Activated naive CD8-positive, alpha-beta T cell treated with anti-CD3 and anti-CD28 coated beads, Interleukin-2, amount 50 U/mL, for 16 hours (primary cell): ENCODE measurements around the gene SLC44A1.

Experiments
- DNase-seq: peaks from one replicate; pipeline ENCODE4 v3.0.0-alpha.2; 2020; ENCODE audit warnings: low read depth, low spot score

The SLC44A1 gene

DNA sequence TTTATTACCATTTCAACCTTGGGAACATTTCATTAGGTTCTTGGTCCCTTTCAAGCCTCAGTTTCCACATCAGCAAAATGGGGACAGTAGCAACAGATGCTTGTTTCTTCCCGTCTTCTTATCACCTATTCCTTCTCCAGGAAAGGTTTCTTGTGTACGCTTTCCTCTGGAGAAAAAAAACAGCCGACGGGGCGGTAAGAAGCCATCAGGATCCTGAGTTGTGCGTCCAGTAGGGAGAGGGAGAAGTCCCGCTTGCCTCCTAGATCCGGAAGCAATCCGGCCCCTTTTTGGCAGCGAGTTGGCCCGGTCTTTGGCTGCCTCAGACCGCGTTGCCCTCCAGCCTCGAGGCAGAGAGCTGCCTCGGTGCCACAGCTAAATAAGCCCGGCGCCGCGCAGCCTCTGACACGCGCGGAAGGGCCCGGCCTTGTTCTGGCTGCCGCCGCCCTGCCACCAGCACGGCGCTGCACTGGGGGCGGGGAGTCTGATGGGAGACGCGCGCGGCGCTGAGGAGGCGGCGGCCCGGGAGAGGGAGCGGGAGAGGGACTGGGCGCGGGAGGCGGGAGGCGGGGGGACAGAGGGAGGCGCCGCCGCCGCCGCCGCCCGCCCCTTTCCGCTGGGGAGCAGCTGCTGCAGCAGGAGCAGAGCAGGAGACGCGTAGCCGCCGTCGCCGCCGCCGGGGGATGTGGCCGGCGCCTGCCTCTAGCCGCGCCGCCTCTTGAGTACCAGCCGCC, at the start of gene SLC44A1:
Gene SLC44A1, plus strand, starts transcription at position 649 of the 731 bp plus-strand sequence. CDS start 218 bp downstream, outside the sequence.
- peak; percentile 84 for DNase-seq

DNA sequence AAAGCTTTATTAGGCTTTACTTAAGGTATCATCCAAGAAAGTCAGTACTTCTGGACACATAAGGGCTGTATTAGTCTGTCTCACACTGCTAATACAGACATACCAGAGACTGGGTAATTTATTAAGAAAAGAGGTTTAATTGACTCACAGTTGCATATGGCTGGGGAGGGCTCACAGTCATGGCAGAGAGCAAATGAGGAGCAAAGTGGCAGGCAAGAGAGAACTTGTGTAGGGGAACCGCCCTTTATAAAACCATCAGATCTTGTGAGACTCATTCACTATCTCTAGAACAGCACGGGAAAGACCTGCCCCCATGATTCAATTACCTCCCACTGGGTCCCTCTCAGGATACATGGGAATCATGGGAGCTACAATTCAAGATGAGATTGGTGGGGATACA, 49.2 kb upstream of the SLC44A1 start:
- DNase-seq = no peak

DNA sequence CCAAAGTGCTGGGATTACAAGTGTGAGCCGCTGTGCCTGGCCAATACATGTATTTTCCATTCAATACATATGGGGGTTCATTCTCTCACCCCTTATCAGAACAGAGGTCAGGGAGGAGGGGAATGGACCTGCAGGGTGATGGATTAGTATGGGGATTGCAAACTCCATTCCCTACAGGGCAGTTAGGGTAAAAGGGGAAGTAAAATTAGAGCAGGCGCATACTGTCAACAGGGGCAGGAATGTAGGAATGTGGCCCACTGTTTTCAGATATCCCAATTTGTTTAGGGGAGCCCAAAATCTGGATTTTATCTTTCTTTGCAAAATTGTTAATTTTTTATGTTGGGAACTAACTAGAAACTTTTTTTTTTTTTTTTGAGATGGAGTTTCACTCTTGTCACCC, 46.4 kb upstream of the SLC44A1 start:
- DNase-seq = no peak

- no peak for DNase-seq
These were observed 45.6 kb upstream of the SLC44A1 start for GRCh38 chr9:105198865-105199264.

- DNase-seq = no peak
These were observed 40.0 kb upstream of the SLC44A1 start for GRCh38 chr9:105204416-105204815.

- no peak for DNase-seq
These were observed 38.5 kb upstream of the SLC44A1 start for GRCh38 chr9:105205787-105206495.

DNA sequence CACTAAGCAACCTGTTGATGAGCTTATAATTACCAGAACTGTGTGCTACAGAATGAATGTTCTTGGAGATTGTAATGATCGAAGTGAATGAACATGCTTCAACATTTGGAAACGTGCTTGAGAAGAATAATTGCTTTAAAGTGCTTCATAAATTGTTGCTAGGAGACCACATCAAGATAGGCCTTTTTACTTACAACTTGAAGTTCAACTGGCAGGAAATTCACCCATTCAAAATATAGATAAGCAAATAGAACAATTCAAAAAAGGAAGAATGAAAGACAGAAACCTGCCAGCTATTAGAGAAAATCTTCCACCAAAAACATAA, 38.0 kb upstream of the SLC44A1 start:
- DNase-seq = no peak

DNA sequence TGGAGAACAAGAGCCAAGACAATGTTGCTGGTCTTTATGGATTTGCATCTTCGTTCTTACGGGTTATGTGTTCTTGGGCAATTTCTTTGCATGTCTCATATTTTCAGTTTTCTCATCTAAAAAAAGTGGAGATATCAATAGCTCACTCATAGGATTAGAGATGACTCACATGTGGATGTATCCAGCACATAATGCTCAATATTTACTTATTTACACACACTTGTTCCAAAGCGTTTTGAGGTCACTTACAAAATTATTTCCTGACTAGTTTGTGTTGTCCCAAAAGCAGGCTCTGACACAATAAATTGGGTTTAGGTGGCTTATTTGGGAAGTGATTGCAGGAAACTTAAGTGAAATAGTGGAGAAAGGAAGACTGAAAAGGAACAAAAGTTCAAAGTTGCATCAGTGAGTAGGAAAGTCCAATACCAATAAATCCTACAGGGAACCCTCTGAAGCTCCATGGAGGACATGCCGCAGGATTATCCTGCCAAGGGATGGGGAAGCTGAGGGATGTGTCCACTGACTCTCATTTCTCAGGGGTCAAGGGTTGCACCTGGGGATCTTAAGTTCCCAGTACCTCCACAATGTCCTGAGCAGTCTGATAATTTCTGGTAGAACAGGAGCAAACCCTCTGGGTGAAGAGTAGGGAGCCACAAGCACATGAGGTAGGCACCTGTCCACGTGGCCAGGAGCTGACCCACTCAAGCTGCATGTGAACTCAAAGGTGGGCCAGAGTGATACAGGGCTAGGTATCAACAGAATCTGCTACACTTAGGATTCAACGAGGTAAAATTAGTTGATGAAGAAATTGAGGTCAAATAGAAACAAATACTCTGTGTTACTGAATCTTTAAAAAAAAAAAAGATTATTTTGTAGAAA, 37.4 kb upstream of the SLC44A1 start:
- no peak for DNase-seq

- no peak for DNase-seq
These were observed 27.8 kb upstream of the SLC44A1 start for GRCh38 chr9:105216440-105217178.

GRCh38 chr9:105218673-105219072, 25.8 kb upstream of the SLC44A1 start:
- DNase-seq = no peak

DNA sequence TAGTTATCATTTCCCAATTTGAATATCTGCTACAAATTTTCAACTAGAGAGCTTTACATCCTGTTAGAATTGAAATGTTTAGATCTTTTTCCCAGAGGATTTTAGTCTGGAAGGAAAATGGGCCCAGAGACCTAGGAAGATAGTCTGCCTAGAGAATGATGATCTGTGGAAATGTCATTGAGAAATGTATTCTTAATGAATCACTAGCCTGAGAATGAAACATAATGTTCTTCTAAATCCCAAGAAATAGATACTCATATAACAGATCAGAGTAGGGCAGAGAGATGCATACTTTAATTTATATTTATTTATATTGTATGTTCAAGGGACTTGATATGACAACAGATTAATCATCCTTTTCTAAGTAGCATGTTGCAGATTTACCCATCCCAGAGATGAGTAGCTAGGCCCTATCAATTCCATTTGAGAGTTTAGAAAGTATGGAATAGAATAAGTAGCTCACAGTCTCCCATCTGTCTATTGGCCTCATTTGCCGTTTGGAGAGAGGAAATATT, 25.1 kb upstream of the SLC44A1 start:
- DNase-seq = no peak

DNA sequence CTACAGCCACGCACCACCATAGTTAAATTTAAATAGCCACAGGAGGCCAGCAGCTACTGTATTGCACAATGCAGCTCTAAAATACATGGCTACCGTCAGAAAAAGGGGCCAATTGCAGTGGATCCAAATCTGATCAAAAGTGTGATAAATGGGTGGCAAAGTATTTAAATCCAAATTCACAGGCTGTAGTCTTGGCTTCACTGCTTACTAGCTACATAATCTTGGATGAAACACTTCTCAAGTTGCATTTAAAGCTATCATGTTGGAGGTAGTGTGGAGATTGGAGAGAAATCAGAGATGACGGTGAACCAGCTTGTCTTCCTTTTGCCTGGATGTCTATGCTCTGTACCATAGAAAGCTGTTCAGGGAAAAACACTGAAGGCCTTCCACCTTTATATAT, 24.0 kb upstream of the SLC44A1 start:
- no peak for DNase-seq

- no peak for DNase-seq
These were observed 20.8 kb upstream of the SLC44A1 start for GRCh38 chr9:105223544-105224140.

- DNase-seq = no peak
These were observed 18.4 kb upstream of the SLC44A1 start for GRCh38 chr9:105226055-105226454.

- DNase-seq = no peak
These were observed 12.2 kb upstream of the SLC44A1 start for GRCh38 chr9:105232207-105232606.

DNA sequence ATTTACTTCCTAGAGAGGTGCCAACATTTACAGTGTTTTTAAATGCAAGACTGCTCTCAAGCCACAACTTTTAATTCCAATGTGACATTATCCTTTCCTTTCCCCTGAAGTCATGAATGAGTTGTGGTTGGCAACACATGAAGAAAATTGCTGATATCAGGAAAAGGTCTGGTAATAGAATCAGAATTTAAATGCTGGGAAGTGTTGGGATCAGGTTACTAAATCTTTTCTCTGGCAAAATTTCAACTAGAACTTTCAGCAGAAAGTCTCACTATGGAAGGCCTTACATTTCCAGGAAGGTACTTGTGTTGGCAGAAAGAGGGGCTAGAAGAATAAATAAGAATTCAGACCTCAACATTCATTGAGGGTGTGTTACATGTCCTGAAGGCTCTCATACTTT, 10.6 kb upstream of the SLC44A1 start:
- DNase-seq = no peak

DNA sequence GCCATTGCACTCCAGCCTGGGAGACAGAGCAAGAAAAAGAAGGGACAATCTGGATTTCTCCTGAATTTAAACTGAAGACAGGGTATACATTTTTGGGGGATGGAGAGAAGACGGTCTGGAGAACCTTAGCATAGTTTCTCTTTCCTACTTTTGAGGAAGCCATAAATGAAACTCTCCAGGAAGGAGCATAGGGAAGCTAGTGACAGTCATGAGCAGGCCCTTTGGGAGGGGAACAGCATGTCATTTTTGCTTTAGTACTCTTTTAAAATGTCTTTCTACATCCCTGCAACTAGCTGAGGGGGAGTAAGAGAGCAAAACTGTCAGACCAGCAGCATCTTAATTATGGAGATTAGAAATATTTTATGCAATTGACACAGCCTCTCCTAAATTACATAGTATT, 8.2 kb upstream of the SLC44A1 start:
- no peak for DNase-seq

DNA sequence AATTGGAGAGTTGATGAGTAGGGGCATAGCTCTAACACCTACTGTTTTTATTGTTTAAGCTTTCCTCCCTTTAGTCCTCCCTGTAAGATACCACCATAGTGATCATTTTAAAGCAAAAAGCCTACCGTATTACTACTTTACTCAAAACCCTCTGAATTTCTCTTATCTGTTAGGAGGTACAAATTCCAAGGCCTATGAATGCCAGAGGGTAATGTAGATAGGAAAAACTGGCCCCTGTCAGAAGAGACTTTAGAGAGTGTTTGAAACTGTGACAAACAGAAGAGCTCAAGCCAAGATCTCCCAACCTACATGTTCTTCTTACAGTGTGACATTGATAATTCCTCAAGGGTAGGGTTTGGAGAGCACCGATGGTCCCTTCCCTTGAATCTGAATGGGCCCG, 7.2 kb upstream of the SLC44A1 start:
- no peak for DNase-seq

DNA sequence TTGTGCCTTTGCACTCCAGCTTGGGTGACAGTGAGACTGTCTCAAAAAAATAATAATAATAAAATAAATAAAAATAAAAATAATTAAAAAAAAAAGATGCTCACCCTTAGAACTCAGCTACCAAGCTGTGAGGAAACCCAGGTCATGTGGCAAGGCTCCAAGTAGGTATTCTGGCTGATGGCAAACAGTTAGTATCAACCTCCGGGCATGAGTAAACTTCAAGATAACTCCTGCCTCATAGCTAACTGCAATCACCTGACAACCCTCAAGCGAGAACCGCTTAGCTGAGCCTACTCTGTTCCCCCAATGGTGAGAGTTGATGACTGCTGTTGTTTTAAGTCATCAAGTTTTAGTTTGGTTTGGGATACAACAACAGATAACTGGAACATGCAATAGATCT, 6.1 kb upstream of the SLC44A1 start:
- DNase-seq = no peak

GRCh38 chr9:105241356-105242043, 3.0 kb upstream of the SLC44A1 start:
- DNase-seq = no peak

GRCh38 chr9:105242062-105242461, 2.4 kb upstream of the SLC44A1 start:
- DNase-seq = no peak
